ENCODE measurements around the gene DBR1.

The DBR1 gene

DNA sequence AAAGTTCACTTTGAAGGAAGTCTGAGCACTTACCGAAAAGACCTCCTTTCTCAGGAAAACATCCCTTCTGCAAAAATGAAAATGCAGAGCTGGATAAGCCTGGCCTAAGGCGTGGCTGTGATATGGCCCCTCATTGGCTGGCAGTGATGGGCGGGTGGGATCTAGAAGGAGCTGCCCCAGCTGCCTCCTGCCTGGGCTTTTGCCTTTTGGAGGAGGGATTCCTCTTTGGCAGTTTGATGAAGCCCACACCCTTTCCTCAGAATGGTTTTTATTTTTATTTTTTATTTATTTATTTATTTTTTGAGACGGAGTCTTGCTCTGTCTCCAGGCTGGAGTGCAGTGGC is 55.3 kb downstream of the DBR1 start:
- no peak for DNase-seq

DNA sequence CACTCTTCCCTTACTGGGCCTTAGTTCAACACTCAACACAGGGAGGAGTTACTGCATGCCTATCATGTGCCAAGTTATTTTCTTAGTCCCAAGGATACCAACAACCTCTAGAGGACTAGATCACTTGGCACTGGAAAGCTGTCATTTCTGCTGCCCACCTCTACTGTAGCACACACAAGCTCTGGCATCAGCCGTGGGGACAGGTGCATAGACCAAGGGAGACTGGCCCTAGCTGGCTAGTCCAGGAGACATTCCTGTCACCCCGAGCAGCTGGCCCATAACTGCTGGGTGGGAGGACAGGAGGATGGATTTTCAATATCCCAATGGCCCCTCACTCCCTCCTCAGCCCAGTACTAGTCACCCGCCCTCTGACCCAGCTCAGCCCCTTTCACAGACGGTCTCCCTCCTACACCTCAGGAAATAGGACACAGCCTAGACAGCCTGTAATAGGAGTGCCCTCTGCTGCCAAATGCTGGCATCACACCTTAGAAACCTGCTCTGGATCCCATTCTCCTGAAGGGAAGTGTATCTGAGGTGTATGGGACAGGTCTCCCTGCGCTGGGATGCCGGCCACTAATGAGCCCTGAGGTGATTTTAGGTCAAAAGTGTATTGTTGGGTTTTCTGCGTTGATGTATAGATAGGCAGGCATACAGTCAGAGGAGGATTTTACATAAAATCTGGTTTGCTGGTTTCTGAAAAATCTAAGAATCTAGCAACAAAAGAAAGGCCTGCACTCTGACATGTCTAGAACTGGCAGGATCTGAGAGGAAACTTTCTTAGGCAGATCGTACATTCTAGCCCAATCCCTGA is 55.9 kb downstream of the DBR1 start:
- no peak for DNase-seq

DNA sequence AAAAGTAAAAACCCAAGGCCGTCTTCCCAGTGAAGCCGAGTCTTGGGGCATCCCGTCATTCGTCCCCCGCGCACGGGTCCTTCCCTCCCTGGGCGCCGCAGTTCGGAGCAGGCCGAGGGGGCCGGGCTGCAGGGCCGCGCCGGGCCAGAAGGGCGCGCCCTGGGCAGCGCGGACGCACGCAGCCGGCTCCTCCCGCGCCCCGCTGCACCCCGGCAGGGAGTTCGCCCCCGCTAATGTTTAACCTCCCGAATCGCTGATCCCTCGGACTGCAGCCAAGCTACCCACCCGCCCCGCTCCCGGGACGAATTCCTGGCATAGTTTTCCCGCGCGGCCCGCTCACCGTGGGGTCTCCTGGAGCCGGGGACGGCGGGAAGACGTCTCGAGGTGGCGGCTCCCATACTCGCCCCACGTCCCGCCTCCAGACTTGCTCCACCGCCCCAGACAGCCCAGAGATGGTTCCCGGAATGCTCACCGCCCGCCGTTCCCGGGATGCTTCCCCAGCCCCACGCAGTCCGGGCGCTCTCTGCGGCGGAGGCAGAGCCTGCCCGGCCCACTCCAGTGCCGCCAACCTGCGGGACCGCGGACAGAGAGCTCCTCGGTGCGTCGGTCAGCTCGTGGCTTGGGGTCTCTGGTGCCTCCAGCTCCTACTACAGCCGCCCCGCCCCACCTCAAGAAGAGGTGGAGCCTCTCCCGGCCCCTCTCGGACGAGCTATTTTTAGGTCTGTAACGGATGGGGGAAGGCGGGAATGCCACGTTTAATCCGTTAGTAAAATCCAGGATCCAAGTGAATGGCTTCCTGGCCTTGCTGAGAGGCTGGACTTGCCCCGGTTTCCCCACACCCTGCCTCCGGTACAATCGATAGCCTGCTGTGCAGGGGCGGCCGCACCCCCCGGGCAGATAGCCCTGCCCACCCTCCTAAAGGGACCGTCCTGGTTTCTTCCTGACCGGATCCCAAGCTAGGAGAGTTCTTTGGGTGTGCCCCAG is 59.4 kb downstream of the DBR1 start, which contains the start of gene DZIP1L:
DZIP1L (minus strand) TSS at position 621 of the 984 bp plus-strand sequence. CDS start 11,637 bp downstream, outside the sequence.
- DNase-seq = no peak

DNA sequence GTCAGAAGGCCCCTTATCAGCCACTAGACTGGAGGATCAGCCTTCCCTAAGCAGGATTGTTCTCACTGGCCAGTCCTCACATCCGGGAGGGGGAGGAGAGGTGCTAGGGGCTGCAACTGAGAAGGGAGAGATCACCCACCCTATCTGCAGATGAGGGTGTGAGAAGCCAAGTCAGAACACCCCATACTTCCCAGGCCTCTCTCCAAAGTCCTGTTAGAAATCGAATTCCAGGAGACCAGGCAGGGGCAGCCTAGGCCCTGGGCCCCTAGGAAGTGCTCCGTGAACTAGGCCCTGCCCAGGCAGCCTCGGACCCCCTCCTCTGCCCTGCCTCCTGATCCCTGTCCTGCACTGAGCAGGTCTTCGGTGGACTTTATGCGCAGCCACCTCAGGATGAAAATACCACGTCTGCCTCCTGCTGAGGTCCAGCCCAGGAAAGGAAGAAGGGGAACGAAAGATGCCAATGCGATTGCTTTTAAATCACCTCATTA is 60.2 kb downstream of the DBR1 start:
- no peak for DNase-seq

DNA sequence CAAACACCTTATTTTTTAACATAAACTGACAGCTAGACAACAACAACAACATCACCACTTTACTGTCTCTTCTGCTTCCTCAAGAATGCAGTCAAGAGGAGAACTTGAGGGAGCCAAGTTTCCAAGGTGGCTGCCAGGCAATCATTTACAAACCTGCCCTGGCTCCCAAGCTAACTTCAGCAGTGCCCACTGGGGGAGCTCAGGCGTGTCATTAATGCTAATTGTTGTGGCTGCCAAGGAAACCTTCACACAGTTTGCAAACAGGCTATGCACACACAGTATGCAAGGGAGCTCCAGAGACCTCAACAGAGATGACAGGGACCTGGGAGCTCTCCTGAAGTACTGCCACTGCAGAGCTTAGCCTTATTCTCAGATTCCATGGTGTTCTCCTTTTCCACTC is 61.4 kb downstream of the DBR1 start:
- DNase-seq = no peak

DNA sequence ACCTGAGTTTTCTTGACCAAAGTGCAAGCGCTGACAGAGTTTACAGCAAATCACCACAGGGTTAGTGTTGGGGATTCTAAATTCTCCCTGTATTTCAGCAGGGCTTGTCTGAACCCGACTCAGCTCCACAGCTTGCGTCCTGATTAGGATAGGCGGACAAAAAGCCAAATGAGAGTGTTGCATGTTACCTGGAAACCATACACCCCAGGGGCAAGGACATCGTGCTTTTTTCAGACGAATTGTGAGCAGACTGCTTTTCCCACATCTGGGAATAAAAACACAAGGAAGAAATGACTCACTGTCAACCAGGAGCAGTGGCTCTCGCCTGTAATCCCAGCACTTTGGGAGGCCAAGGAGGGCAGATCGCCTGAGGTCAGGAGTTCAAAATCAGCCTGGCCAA is 62.4 kb downstream of the DBR1 start:
- DNase-seq = no peak

Data from activated gamma-delta T cell (primary cell).